H1 (cell line): ENCODE measurements around the gene KRTAP12-2. TPM values are rescaled to one million over a fixed set of nuclear protein-coding genes. Genes with fewer than 3 reads are reported as not detected.

ENCODE experiments used
- BRCA1 ChIP-seq: IDR thresholded peaks from 2 replicates; pipeline ENCODE4 v1.6.1; 2012; ENCODE audit warnings: low read depth, low read length, improper control_type of control experiment
- SP4 ChIP-seq: IDR thresholded peaks from 2 replicates; pipeline ENCODE4 v1.6.1; 2012; ENCODE audit warnings: low read length, inconsistent platforms
- TCF12 ChIP-seq: IDR thresholded peaks from 2 replicates; pipeline ENCODE4 v1.6.1; 2011; ENCODE audit warnings: low read depth, mild to moderate bottlenecking, low read length
- polyA plus RNA-seq, 7 experiments: library from polyadenylated mRNA; depleted of rRNA in 3 of 7; stranded (reverse) in 5 of 7; unstranded in 2 of 7; fragments of >200 nt in 5 of 7; fragments of 200-250 nt in 2 of 7; gene quantifications; 1 replicate in 5 of 7; 2 replicates in 1 of 7; 4 replicates in 1 of 7; pipeline versions ENCODE4 v1.2.1 to v1.2.3, GENCODE V29; 2011 to 2013; ENCODE audit warnings: missing spikeins in 2 of 7, mixed read lengths in 2 of 7
- total RNA-seq: library from RNA; stranded (reverse); fragmentation: NEBNext Ultra II Directional; extraction: Animal tissue kit (Norgen Biotek cat#: 25700); gene quantifications from 2 replicates; pipeline ENCODE4 v1.2.1, GENCODE V29; 2021

The KRTAP12-2 gene
- total and polyA plus RNA-seq, 2 of the 8 experiments (the other 6 are each of a cell fraction or from before 2014, with no cell fraction given), result 0.50 TPM; not detected in 1

DNA sequence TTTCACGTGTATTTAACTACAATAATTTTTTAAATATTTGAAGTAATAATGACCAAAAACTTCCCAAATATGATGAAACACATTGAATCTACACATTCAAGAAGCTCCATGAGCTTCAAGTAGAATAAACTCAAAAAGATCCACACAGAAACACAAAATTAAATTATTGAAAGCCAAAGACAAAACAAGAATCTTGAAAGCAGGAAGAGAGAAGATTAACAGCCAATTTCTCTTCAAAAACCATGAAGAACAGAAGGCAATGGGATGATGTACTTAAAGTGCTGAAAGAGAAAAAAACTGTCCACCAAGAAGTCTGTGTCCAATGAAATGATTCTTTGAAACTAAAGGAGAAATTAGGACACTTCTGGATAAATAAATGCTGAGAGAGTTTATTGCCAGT, 34.7 kb downstream of the KRTAP12-2 start (continued):
- TF ChIP-seq BRCA1, result no peak
- no peak for TF ChIP-seq TCF12
- TF ChIP-seq SP4, result no peak
